Measurements from ENCODE around the gene HOXB3. TPM values are rescaled to one million over a fixed set of nuclear protein-coding genes. Genes with fewer than 3 reads are reported as not detected.

HOXB3 gene
- total RNA-seq, 2 donors from 2014 or later, result 16.0 to 23.6 TPM

GRCh38 chr17:48577330-48577945, 12.6 kb downstream of the HOXB3 start:
- intact Hi-C loops (cut with DNase I), result no loop called here
- DNase-seq (ENCODE audit: low spot score), result no peak

GRCh38 chr17:48576479-48577309, 13.3 kb downstream of the HOXB3 start:
- DNase-seq (ENCODE audit: low spot score), result peak; percentile 85
- intact Hi-C loops (cut with DNase I), result no loop called here

- intact Hi-C loops (cut with DNase I), result no loop called here
- no peak for DNase-seq (ENCODE audit: low spot score)
Observed at GRCh38 chr17:48575673-48576478, 14.2 kb downstream of the HOXB3 start.

- no peak for DNase-seq (ENCODE audit: low spot score)
- intact Hi-C loops (cut with DNase I), result no loop called here
Observed at GRCh38 chr17:48575066-48575582, 14.9 kb downstream of the HOXB3 start.

GRCh38 chr17:48574505-48575065, 15.5 kb downstream of the HOXB3 start:
- intact Hi-C loops (cut with DNase I), result no loop called here
- DNase-seq (ENCODE audit: low spot score), result no peak

GRCh38 chr17:48571826-48572417, 18.1 kb downstream of the HOXB3 start:
- intact Hi-C loops (cut with DNase I), result loop anchor here in 1 of 2 donors (2.0 kb wide), 1 partner anchor 25 kb away; no protein-coding TSS in a partner anchor
- no peak for DNase-seq (ENCODE audit: low spot score)

- intact Hi-C loops (cut with DNase I), result loop anchor here in 1 of 2 donors (2.0 kb wide), 1 partner anchor 24 kb away; no protein-coding TSS in a partner anchor
- DNase-seq (ENCODE audit: low spot score), result no peak
Observed at GRCh38 chr17:48571024-48571818, 18.8 kb downstream of the HOXB3 start.

GRCh38 chr17:48570325-48571023, 19.6 kb downstream of the HOXB3 start:
- intact Hi-C loops (cut with DNase I), result loop anchor here in 1 of 2 donors (2.0 kb wide), 1 partner anchor 24 kb away; no protein-coding TSS in a partner anchor
- DNase-seq (ENCODE audit: low spot score), result no peak

- intact Hi-C loops (cut with DNase I), result loop anchor here in 1 of 2 donors (2.0 kb wide), 1 partner anchor 23 kb away; no protein-coding TSS in a partner anchor
- DNase-seq (ENCODE audit: low spot score), result no peak
Observed at GRCh38 chr17:48569674-48570324, 20.2 kb downstream of the HOXB3 start.

- intact Hi-C loops (cut with DNase I), result no loop called here
- DNase-seq (ENCODE audit: low spot score), result no peak
Observed at GRCh38 chr17:48569240-48569582, 20.8 kb downstream of the HOXB3 start.

- no peak for DNase-seq (ENCODE audit: low spot score)
- intact Hi-C loops (cut with DNase I), result no loop called here
Observed at GRCh38 chr17:48568499-48569239, 21.4 kb downstream of the HOXB3 start.

GRCh38 chr17:48567646-48568354, 22.2 kb downstream of the HOXB3 start:
- intact Hi-C loops (cut with DNase I), result no loop called here
- no peak for DNase-seq (ENCODE audit: low spot score)

- intact Hi-C loops (cut with DNase I), result no loop called here
- no peak for DNase-seq (ENCODE audit: low spot score)
Observed at GRCh38 chr17:48567209-48567608, 22.8 kb downstream of the HOXB3 start.

GRCh38 chr17:48566717-48567116, 23.3 kb downstream of the HOXB3 start:
- no peak for DNase-seq (ENCODE audit: low spot score)
- intact Hi-C loops (cut with DNase I), result no loop called here

- intact Hi-C loops (cut with DNase I), result no loop called here
Observed at GRCh38 chr17:48565925-48566710, 23.9 kb downstream of the HOXB3 start.

More at GRCh38 chr17:48565925-48566710, 23.9 kb downstream of the HOXB3 start:
- DNase-seq (ENCODE audit: low spot score), result no peak
